AG09319 (cell line): ENCODE data around the gene RAB29.

Experiments used
- DNase-seq: peaks from one replicate; pipeline ENCODE4 v3.0.0-alpha.2; 2010; ENCODE audit warnings: low read depth; ENCODE audit errors: extremely low read depth
- CTCF ChIP-seq: IDR thresholded peaks from 2 replicates; pipeline ENCODE4 v1.5.1; 2011; ENCODE audit warnings: low read depth, mild to moderate bottlenecking, inconsistent platforms, low read length, moderate library complexity

Gene RAB29

DNA sequence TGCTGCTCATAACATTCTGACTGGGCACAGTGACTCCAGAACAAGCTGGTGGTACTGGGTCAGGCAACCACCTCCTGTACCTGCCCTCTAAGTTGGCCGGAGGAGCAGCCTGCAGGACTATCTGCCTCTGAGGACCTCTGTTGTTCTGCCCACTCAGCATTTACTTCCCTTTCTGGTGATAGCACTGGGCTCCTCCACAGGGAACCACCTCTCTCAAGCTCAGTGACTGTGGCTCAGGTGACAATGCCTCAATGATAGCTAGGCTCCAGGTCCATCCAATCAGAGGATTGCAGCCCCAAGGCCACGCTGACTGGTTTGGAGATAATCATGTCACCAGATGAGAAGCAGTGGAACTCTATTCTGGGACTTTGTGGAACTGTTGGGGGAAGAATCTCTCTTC lies 21.9 kb upstream of the RAB29 start:
- TF ChIP-seq CTCF: no peak
- no peak for DNase-seq

DNA sequence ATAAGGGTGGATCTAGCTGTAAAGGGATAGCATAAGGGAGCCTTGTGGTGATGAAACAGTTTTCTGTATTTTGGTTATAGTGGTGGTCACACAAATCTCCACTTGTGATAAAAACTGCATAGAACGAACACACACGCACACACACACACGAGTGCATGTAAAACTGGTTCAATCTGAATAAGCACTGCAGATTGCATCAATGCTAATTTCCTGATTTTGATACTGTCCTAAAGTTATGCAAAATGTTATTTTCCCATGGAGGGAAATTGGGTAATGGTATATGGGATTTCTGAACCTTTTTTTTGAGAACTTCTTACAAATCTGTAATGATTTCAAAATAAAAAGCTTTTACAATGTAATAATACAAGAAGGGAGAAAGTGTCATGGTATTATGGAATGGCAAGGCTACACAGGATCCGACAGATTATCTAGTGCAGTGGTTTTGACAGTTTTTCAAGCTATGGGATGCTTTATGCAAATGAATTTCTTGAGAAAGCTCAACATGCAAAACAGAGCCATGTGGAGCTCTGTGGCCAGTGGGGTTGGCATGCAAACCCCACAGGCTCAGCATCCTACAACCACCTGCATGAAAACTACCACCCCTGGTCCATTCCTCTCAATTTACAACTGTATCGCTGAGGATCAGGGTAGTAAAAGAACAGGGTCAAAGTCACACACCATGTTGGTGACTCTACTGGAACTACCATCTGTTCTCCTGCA lies 18.9 kb upstream of the RAB29 start:
- TF ChIP-seq CTCF: no peak
- DNase-seq: no peak

DNA sequence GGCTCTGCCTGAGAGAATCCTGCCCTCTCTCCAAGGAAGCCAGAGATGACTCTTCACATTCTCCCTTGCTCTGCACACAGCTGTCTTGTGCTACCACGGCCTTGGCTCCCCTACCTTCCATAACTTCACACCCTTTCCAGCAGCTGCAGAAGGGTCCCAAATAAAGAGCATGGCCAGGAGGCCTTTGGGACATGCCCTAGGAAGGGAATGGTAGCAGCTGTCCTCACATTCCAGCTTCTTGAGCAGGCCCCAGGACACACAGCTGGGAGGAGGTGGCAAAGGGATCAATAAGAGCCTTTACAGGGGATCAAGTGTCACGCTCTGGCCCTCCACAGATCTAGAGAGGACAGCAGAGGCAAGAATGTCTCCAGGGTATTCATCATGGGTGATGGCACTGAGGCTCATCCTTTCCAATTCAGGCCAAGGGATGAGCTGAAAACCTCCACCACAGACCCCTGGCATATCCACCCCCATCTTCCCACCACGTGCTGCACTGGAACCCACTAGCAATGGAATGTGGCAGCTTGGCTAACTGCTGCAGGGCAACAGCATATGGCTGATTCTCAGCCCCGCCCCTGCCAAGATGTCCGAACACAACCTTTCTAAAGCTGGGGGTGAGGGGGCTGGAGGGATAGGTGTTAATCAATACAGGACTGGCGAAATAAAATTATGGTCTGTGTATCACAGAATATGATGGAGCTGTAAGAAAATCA lies 17.8 kb upstream of the RAB29 start:
- no peak for TF ChIP-seq CTCF

DNA sequence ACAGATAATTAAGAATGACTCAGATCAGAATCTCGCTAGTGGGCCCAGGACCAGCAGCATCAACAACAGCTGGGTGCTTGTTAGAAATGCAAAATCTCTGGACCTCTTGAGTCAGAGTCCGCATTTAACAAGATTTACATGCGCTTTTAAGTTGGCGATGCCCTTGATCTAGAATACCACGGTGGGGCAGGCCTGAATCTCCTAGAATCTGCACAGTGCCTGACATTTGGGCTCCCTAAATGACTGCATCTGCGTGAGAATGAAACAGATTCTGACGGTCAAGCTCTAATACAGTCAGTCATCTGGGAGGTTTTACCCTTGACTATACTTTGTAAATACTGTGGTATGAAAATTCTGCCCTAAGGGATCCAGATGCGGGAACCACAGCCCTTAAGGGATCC lies 17.2 kb upstream of the RAB29 start:
- no peak for DNase-seq
- no peak for TF ChIP-seq CTCF

More for the DNA sequence above, 17.8 kb upstream of the RAB29 start:
- DNase-seq: no peak

- TF ChIP-seq CTCF: peak; percentile 85
- no peak for DNase-seq
Observed at GRCh38 chr1:205791568-205792180, 16.4 kb upstream of the RAB29 start.

GRCh38 chr1:205787287-205787916 lies 12.1 kb upstream of the RAB29 start:
- DNase-seq: no peak
- TF ChIP-seq CTCF: no peak
